Measurements from ENCODE around the gene TMEM165.

TMEM165 gene

DNA sequence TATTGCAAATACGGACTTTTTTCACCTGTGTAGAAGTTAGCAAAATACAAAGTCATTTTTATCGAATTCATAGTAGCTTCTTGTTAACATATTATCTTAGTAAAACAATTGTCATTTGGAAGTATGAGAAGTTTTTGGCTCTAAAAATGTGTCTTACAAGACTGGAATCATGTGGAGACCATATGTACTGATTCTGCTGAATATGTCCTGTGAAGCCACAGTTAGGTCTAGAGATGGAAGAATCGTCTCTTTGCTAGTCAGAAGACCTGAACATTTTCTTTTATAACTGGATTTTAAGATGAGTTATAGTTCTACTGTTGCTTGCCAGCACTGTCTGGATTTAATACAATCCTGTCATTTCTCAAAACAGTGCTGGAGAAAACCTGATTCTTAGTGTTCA is 29.0 kb downstream of the TMEM165 start:
- TF ChIP-seq, protein P1, sequence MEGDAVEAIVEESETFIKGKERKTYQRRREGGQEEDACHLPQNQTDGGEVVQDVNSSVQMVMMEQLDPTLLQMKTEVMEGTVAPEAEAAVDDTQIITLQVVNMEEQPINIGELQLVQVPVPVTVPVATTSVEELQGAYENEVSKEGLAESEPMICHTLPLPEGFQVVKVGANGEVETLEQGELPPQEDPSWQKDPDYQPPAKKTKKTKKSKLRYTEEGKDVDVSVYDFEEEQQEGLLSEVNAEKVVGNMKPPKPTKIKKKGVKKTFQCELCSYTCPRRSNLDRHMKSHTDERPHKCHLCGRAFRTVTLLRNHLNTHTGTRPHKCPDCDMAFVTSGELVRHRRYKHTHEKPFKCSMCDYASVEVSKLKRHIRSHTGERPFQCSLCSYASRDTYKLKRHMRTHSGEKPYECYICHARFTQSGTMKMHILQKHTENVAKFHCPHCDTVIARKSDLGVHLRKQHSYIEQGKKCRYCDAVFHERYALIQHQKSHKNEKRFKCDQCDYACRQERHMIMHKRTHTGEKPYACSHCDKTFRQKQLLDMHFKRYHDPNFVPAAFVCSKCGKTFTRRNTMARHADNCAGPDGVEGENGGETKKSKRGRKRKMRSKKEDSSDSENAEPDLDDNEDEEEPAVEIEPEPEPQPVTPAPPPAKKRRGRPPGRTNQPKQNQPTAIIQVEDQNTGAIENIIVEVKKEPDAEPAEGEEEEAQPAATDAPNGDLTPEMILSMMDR (IDR thresholded peaks at IDR 0.05; ENCODE audit: borderline replicate concordance, insufficient read depth, low read depth, low read length), result no peak
- no peak overlapping the region for H3K4me3 ChIP-seq (ENCODE audit: low read depth, low read length)

DNA sequence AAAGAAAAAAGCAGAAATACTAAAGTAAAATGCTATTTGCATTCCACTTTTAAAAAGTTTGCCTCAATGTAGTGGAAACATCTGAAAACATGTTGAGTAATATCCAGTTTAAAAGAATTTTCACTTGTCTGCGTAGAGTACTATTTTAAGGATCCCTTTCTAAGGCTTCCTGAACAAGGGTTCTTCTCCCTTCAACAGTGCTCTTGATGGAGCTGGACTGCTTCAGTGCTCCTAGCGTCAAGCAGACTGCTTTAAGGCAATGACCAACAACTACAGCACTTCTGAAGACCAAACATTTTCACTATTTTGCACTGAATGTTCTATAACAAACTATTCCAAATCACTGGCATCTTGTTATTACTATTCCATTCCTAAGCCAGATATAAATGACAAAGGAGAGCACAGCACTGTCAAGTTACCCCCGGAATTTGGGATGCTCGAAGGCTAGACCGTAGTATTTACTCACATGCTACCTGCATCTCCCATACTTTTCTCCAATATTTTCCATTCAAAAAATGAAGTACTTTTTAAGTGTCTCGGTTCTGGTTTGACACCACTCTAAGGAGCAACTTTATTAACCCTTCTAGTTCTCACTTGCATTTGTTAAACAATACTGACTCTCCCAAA is 36.1 kb downstream of the TMEM165 start:
- TF ChIP-seq, protein P1 (IDR thresholded peaks at IDR 0.05; ENCODE audit: borderline replicate concordance, insufficient read depth, low read depth, low read length), result no peak
- H3K4me3 ChIP-seq (ENCODE audit: low read depth, low read length), result no peak overlapping the region

DNA sequence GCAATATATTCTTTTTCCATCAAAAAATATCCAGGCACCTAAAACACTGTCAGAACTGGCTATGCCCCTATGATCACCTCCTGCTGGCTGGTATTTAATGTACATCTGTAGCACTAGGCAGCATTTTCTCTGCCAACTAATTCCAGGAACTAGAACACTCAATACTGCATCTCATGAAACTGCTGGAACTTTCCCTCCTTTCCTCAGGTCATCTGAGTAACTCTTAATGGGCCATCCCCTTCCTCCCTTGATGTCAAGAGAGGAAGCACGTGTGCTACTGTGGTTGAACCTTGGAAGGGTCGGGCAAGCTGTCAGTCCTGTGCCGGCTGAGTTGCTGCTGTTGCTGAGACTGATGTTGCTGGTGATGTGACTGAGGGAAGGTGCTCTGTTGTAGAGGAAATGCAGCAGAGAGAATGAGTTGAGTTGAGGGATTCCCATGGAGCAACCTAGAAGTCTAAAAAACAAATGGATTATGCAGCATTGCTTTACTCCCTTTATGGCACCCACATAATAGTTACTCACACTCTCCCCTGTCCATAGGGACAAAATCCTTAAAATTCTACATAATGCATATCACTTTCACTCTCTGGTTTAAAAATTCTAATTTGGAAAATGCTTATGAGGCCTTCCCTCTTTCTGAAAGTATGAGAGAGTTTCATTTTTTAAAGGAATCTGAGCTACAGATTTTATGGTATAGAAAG is 39.5 kb downstream of the TMEM165 start:
- H3K4me3 ChIP-seq (ENCODE audit: low read depth, low read length), result no peak overlapping the region
- TF ChIP-seq, protein P1 (IDR thresholded peaks at IDR 0.05; ENCODE audit: borderline replicate concordance, insufficient read depth, low read depth, low read length), result no peak

- no peak overlapping the region for H3K4me3 ChIP-seq (ENCODE audit: low read depth, low read length)
- TF ChIP-seq, protein P1 (IDR thresholded peaks at IDR 0.05; ENCODE audit: borderline replicate concordance, insufficient read depth, low read depth, low read length), result no peak
These were observed 41.6 kb downstream of the TMEM165 start for GRCh38 chr4:55437356-55437796.

DNA sequence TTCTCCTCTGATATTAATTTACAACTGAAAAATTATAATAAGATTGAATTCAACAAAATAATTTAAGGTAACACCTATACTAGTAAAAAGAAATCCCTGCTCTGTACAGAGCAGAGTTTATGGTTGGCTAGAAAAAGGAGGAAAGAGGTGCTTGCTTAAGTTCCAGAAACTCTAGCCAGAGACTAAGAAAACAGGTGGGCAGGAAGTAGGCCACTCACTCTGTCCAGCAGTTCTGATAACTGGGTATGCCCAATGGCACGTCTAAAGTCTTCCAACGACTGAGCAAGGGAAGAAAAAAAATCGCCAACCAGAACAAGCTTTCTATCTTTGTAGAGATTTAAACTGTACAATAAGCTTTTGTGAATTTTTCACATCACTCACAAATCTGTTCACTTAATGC is 42.1 kb downstream of the TMEM165 start:
- no peak overlapping the region for H3K4me3 ChIP-seq (ENCODE audit: low read depth, low read length)

GRCh38 chr4:55438314-55438713 is 42.6 kb downstream of the TMEM165 start:
- H3K4me3 ChIP-seq (ENCODE audit: low read depth, low read length), result no peak overlapping the region
- TF ChIP-seq, protein P1 (IDR thresholded peaks at IDR 0.05; ENCODE audit: borderline replicate concordance, insufficient read depth, low read depth, low read length), result no peak

More for the DNA sequence above, 42.1 kb downstream of the TMEM165 start:
- TF ChIP-seq, protein P1 (IDR thresholded peaks at IDR 0.05; ENCODE audit: borderline replicate concordance, insufficient read depth, low read depth, low read length), result no peak

GRCh38 chr4:55439023-55439422 is 43.3 kb downstream of the TMEM165 start:
- no peak overlapping the region for H3K4me3 ChIP-seq (ENCODE audit: low read depth, low read length)
- TF ChIP-seq, protein P1 (IDR thresholded peaks at IDR 0.05; ENCODE audit: borderline replicate concordance, insufficient read depth, low read depth, low read length), result no peak

Measured in GM12875 (cell line).